Vagina (tissue), 2 donors: Measurements from ENCODE around the gene SPAG7.

ENCODE experiments used
- CTCF ChIP-seq, 3 experiments: fragments of 450-650 bp in 2 of 3; fragments of 200-600 bp in 1 of 3; sonication (generic) in 1 of 3; IDR thresholded peaks; one replicate each; pipeline ENCODE4 v1.5.1; 2017 to 2019; ENCODE audit warnings: antibody characterized with exemption in 3 of 3, mild to moderate bottlenecking in 2 of 3, moderate library complexity in 2 of 3
- POLR2A ChIP-seq, 2 donors: fragments of 450-650 bp; IDR thresholded peaks; one replicate each; pipeline ENCODE4 v1.6.1; 2017; ENCODE audit warnings: antibody characterized with exemption in 2 of 2, mild to moderate bottlenecking in 2 of 2, moderate library complexity in 2 of 2

DNA sequence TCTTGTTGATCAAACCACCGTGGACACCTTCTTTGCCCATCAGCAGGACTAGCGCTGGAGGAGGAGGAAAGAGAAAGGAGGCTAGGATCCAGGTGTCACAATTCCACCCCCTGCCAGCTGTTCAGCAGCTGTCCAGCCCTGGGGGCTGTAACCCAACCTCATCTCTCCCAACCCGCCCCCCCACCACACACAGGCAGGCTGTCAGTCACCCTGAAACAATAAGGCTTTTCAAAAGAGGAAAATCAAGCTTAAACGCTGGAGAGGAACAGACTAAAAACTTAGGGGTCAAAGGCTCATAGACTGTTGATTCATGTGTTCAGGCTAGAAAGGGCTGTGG, 21.7 kb downstream of the SPAG7 start:
- TF ChIP-seq CTCF (IDR thresholded peaks at IDR 0.05) (no peak), POLR2A (IDR thresholded peaks at IDR 0.05) (no peak)
